ENCODE results near the gene RNH1. TPM values are rescaled to one million over a fixed set of nuclear protein-coding genes. Genes with fewer than 3 reads are reported as not detected.
A peak's percentile ranks its signal among the peaks of the same experiment; 100 is the strongest.

Gene RNH1
- 230 TPM for polyA plus RNA-seq (2013, experiment 1 of 2; ENCODE audit: insufficient read length)
- polyA plus RNA-seq (2013, experiment 2 of 2; ENCODE audit: insufficient read length): 210 TPM

GRCh38 chr11:506995-507726 lies at the start of gene RNH1:
TSS of gene RNH1 (minus strand) at chr11:507242. CDS start at chr11:502162, 5,080 bp downstream.
- DNase-seq: peak; percentile 97

GRCh38 chr11:555780-556661 lies 49.0 kb upstream of the RNH1 start:
- DNase-seq: no peak

GRCh38 chr11:555227-555779 lies 48.3 kb upstream of the RNH1 start:
- DNase-seq: no peak

- DNase-seq: no peak
Measured at GRCh38 chr11:554428-555226, 47.6 kb upstream of the RNH1 start.

GRCh38 chr11:553988-554340 lies 46.9 kb upstream of the RNH1 start:
- no peak for DNase-seq

- DNase-seq: no peak
Measured at GRCh38 chr11:553083-553987, 46.3 kb upstream of the RNH1 start.

GRCh38 chr11:551596-551995 lies 44.6 kb upstream of the RNH1 start:
- DNase-seq: no peak

- DNase-seq: no peak
Measured at GRCh38 chr11:551131-551530, 44.1 kb upstream of the RNH1 start.

GRCh38 chr11:550746-551085 lies 43.7 kb upstream of the RNH1 start:
- DNase-seq: no peak

GRCh38 chr11:550021-550745 lies 43.1 kb upstream of the RNH1 start:
- DNase-seq: no peak

- no peak for DNase-seq
Measured at GRCh38 chr11:548700-549603, 41.9 kb upstream of the RNH1 start.

- DNase-seq: no peak
Measured at GRCh38 chr11:545171-545570, 38.1 kb upstream of the RNH1 start.

- DNase-seq: no peak
Measured at GRCh38 chr11:544817-545166, 37.8 kb upstream of the RNH1 start.

GRCh38 chr11:541433-541885 lies 34.4 kb upstream of the RNH1 start:
- no peak for DNase-seq

- DNase-seq: no peak
Measured at GRCh38 chr11:540583-541432, 33.8 kb upstream of the RNH1 start.

GRCh38 chr11:539971-540481 lies 33.0 kb upstream of the RNH1 start:
- no peak for DNase-seq

GRCh38 chr11:538431-539051 lies 31.5 kb upstream of the RNH1 start:
- no peak for DNase-seq
